Lower leg skin (tissue), 4 donors: ENCODE results near the gene CARD11. TPM values are rescaled to one million over a fixed set of nuclear protein-coding genes. Genes with fewer than 3 reads are reported as not detected.

ENCODE experiments used
- DNase-seq, 2 donors: peaks; one replicate each; pipeline ENCODE4 v3.0.0-alpha.2; 2019; ENCODE audit warnings: low spot score in 2 of 2
- H3K4me3 ChIP-seq: fragments of 200-600 bp; sonication (generic); 2 replicates; pipeline ENCODE4 v1.5.1; 2017; ENCODE audit warnings: mild to moderate bottlenecking, low read depth; ENCODE audit not compliant: poor library complexity, severe bottlenecking
- CTCF ChIP-seq, 3 donors: fragments of 450-650 bp; IDR thresholded peaks; one replicate each; pipeline ENCODE4 v1.5.1; 2016; ENCODE audit warnings: antibody characterized with exemption in 3 of 3, mild to moderate bottlenecking in 3 of 3, moderate library complexity in 2 of 3
- POLR2A ChIP-seq, 2 donors: fragments of 450-650 bp; IDR thresholded peaks; one replicate each; pipeline ENCODE4 v1.6.1; 2016 to 2017; ENCODE audit warnings: antibody characterized with exemption in 2 of 2, mild to moderate bottlenecking in 1 of 2, moderate library complexity in 1 of 2
- WGBS, 2 donors: methylation state at CpG; one replicate each; pipeline ENCODE4 v1.1.5; 2018; 5-methylcytosine and 5-hydroxymethylcytosine counted together
- intact Hi-C: fragments of 100-400 bp; cut with DNase I; formaldehyde crosslinking; loops from one replicate; pipeline ENCODE4 v1.15.0; 2023; ENCODE audit warnings: low total_unique reads
- total RNA-seq, 4 donors: library from RNA; depleted of rRNA; stranded (reverse); fragments of >200 nt; gene quantifications; one replicate each; pipeline ENCODE4 v1.1.0, GENCODE V29; 2016

The CARD11 gene
- total RNA-seq, 4 donors from 2014 or later, result 0.17 to 0.68 TPM; not detected in 2

GRCh38 chr7:2882111-2882510 lies 161.6 kb downstream of the CARD11 start:
- 71 to 74% methylated on average over 10 of the region's 10 CpGs for WGBS, 2 donors
- no peak for TF ChIP-seq POLR2A (IDR thresholded peaks at IDR 0.05)
- no peak for TF ChIP-seq CTCF (IDR thresholded peaks at IDR 0.05)
- DNase-seq, result no peak
- intact Hi-C loops, result loop anchor here (10.0 kb wide), 1 partner anchor 413 kb away; no protein-coding TSS in a partner anchor
- H3K4me3 ChIP-seq, result no peak overlapping the region

- TF ChIP-seq POLR2A (IDR thresholded peaks at IDR 0.05) (no peak), CTCF (IDR thresholded peaks at IDR 0.05) (no peak)
- no peak for DNase-seq
- intact Hi-C loops, result loop anchor here (10.0 kb wide), 1 partner anchor 414 kb away; no protein-coding TSS in a partner anchor
- H3K4me3 ChIP-seq, result no peak overlapping the region
- WGBS, 2 donors, result 48 to 55% methylated on average over 18 of the region's 18 CpGs
Observed at GRCh38 chr7:2880874-2881533, 162.7 kb downstream of the CARD11 start.

DNA sequence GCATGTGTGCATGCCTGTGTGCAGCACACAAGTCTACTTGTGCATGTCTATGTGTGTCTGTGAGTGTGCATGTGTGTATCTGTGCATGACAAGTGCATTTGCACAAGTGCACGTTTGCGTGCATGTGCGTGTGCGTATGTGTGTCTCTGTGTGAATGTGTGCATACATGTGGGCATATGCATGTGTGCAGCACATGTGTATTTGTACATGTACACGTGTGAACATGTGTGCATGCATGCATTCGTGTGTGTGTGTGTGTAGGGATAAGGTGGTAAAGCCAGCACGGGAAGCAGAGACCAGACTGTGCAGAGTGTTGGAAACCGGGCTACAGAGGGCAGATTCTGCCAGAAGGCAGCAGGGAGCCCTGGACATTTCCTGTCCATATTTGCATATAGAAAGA lies 163.6 kb downstream of the CARD11 start:
- no peak for DNase-seq
- TF ChIP-seq CTCF (IDR thresholded peaks at IDR 0.05), result no peak
- no peak for TF ChIP-seq POLR2A (IDR thresholded peaks at IDR 0.05)
- 66 to 71% methylated on average over 8 of the region's 8 CpGs for WGBS, 2 donors
- intact Hi-C loops, result loop anchor here (10.0 kb wide), 1 partner anchor 415 kb away; no protein-coding TSS in a partner anchor
- no peak overlapping the region for H3K4me3 ChIP-seq

GRCh38 chr7:2879354-2879753 lies 164.3 kb downstream of the CARD11 start:
- 87 to 90% methylated on average over 8 of the region's 8 CpGs for WGBS, 2 donors
- intact Hi-C loops, result no loop called here
- DNase-seq, result no peak
- TF ChIP-seq POLR2A (IDR thresholded peaks at IDR 0.05) (no peak), CTCF (IDR thresholded peaks at IDR 0.05) (no peak)
- H3K4me3 ChIP-seq, result no peak overlapping the region

DNA sequence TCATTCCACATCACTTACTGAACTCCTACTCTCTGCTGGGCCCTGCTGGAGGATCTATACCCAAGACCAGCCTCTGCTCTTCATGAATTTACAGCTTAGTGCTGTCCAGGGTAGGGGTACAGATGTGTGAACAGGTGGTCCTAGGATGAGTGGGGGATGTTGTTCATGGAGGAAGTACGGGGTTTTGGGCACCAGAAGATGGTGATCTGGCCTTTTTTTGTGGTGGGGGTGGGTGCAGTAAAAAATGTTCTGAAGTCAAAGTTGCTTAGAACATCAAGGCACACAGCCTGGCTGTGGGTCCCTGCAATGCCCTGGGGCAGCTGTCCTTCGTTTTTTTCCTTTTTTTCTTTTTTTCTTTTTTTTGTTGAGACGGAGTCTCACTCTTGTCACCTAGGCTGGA lies 165.4 kb downstream of the CARD11 start:
- WGBS, 2 donors, result 65 to 71% methylated on average over 3 of the region's 3 CpGs

More for the DNA sequence above, 165.4 kb downstream of the CARD11 start:
- H3K4me3 ChIP-seq, result no peak overlapping the region
- intact Hi-C loops, result no loop called here
- no peak for DNase-seq
- TF ChIP-seq POLR2A (IDR thresholded peaks at IDR 0.05), result no peak
- no peak for TF ChIP-seq CTCF (IDR thresholded peaks at IDR 0.05)
